ENCODE measurements around the gene GATA5.

The GATA5 gene

GRCh38 chr20:62420846-62421715 is 54.7 kb downstream of the GATA5 start:
- H3K27ac ChIP-seq = no peak overlapping the region
- H3K9ac ChIP-seq (ENCODE audit: insufficient read length) = no peak overlapping the region
- no peaks in the 10 kb centered on the region for H3K9me3 ChIP-seq (ENCODE audit: low read depth, low read length)
- no peak for DNase-seq (ENCODE audit: low read depth, low spot score)
- no peak for TF ChIP-seq FOXP2 (optimal IDR thresholded peaks at IDR 0.05; ENCODE audit: control extremely low read depth, extremely low read length, insufficient read depth)
- H3K4me3 ChIP-seq = no peak overlapping the region
- H3K36me3 ChIP-seq (ENCODE audit: insufficient read depth, low read length) = no peaks in the 10 kb centered on the region

- no peaks in the 10 kb centered on the region for H3K36me3 ChIP-seq (ENCODE audit: insufficient read depth, low read length)
- TF ChIP-seq EZH2 (IDR thresholded peaks at IDR 0.05) = no peak
- no peak for TF ChIP-seq POLR2AphosphoS5 (IDR thresholded peaks at IDR 0.05; ENCODE audit: borderline replicate concordance, low read depth, low read length)
- no peak for TF ChIP-seq FOXP2 (optimal IDR thresholded peaks at IDR 0.05; ENCODE audit: control extremely low read depth, extremely low read length, insufficient read depth)
- no peak overlapping the region for H3K27ac ChIP-seq
- no peaks in the 10 kb centered on the region for H3K9me3 ChIP-seq (ENCODE audit: low read depth, low read length)
- DNase-seq (ENCODE audit: low read depth, low spot score) = no peak
- H3K4me3 ChIP-seq = no peak overlapping the region
- H3K9ac ChIP-seq (ENCODE audit: insufficient read length) = no peak overlapping the region
These were observed 56.0 kb downstream of the GATA5 start for GRCh38 chr20:62419759-62420158.

GRCh38 chr20:62418709-62419487 is 56.9 kb downstream of the GATA5 start:
- TF ChIP-seq POLR2AphosphoS5 (IDR thresholded peaks at IDR 0.05; ENCODE audit: borderline replicate concordance, low read depth, low read length) (no peak), FOXP2 (optimal IDR thresholded peaks at IDR 0.05; ENCODE audit: control extremely low read depth, extremely low read length, insufficient read depth) (no peak), EZH2 (IDR thresholded peaks at IDR 0.05) (no peak)
- Histone ChIP-seq H3K27ac (no peak overlapping the region), H3K36me3 (ENCODE audit: insufficient read depth, low read length) (no peaks in the 10 kb centered on the region)

GRCh38 chr20:62417981-62418708 is 57.6 kb downstream of the GATA5 start:
- DNase-seq (ENCODE audit: low read depth, low spot score) = no peak
- no peak for TF ChIP-seq EZH2 (IDR thresholded peaks at IDR 0.05)
- no peak for TF ChIP-seq POLR2AphosphoS5 (IDR thresholded peaks at IDR 0.05; ENCODE audit: borderline replicate concordance, low read depth, low read length)
- no peak for TF ChIP-seq FOXP2 (optimal IDR thresholded peaks at IDR 0.05; ENCODE audit: control extremely low read depth, extremely low read length, insufficient read depth)
- H3K9ac ChIP-seq (ENCODE audit: insufficient read length) = no peak overlapping the region
- H3K27ac ChIP-seq = no peak overlapping the region
- H3K9me3 ChIP-seq (ENCODE audit: low read depth, low read length) = no peaks in the 10 kb centered on the region
- H3K4me3 ChIP-seq = no peak overlapping the region
- H3K36me3 ChIP-seq (ENCODE audit: insufficient read depth, low read length) = no peaks in the 10 kb centered on the region

More at GRCh38 chr20:62418709-62419487, 56.9 kb downstream of the GATA5 start:
- H3K9ac ChIP-seq (ENCODE audit: insufficient read length) = no peak overlapping the region
- H3K9me3 ChIP-seq (ENCODE audit: low read depth, low read length) = no peaks in the 10 kb centered on the region
- no peak overlapping the region for H3K4me3 ChIP-seq
- no peak for DNase-seq (ENCODE audit: low read depth, low spot score)

GRCh38 chr20:62416651-62417637 is 58.9 kb downstream of the GATA5 start:
- DNase-seq (ENCODE audit: low read depth, low spot score) = no peak
- no peak overlapping the region for H3K4me3 ChIP-seq

GRCh38 chr20:62415354-62416111 is 60.3 kb downstream of the GATA5 start:
- no peak for TF ChIP-seq FOXP2 (optimal IDR thresholded peaks at IDR 0.05; ENCODE audit: control extremely low read depth, extremely low read length, insufficient read depth)
- no peak for TF ChIP-seq POLR2AphosphoS5 (IDR thresholded peaks at IDR 0.05; ENCODE audit: borderline replicate concordance, low read depth, low read length)
- TF ChIP-seq EZH2 (IDR thresholded peaks at IDR 0.05) = no peak
- no peak overlapping the region for H3K4me3 ChIP-seq
- DNase-seq (ENCODE audit: low read depth, low spot score) = no peak
- H3K9me3 ChIP-seq (ENCODE audit: low read depth, low read length) = no peaks in the 10 kb centered on the region
- no peak overlapping the region for H3K9ac ChIP-seq (ENCODE audit: insufficient read length)
- no peaks in the 10 kb centered on the region for H3K36me3 ChIP-seq (ENCODE audit: insufficient read depth, low read length)
- no peak overlapping the region for H3K27ac ChIP-seq

More at GRCh38 chr20:62416651-62417637, 58.9 kb downstream of the GATA5 start:
- no peak overlapping the region for H3K27ac ChIP-seq
- TF ChIP-seq POLR2AphosphoS5 (IDR thresholded peaks at IDR 0.05; ENCODE audit: borderline replicate concordance, low read depth, low read length) = no peak
- TF ChIP-seq FOXP2 (optimal IDR thresholded peaks at IDR 0.05; ENCODE audit: control extremely low read depth, extremely low read length, insufficient read depth) = no peak
- no peak for TF ChIP-seq EZH2 (IDR thresholded peaks at IDR 0.05)
- H3K9ac ChIP-seq (ENCODE audit: insufficient read length) = no peak overlapping the region
- H3K9me3 ChIP-seq (ENCODE audit: low read depth, low read length) = no peaks in the 10 kb centered on the region
- H3K36me3 ChIP-seq (ENCODE audit: insufficient read depth, low read length) = no peaks in the 10 kb centered on the region
